ENCODE data around the gene LRP1-AS.
A peak's percentile ranks its signal among the peaks of the same experiment; 100 is the strongest.

Gene LRP1-AS

GRCh38 chr12:57099766-57100165 lies 47.7 kb downstream of the LRP1-AS start:
- TF ChIP-seq, protein P1, sequence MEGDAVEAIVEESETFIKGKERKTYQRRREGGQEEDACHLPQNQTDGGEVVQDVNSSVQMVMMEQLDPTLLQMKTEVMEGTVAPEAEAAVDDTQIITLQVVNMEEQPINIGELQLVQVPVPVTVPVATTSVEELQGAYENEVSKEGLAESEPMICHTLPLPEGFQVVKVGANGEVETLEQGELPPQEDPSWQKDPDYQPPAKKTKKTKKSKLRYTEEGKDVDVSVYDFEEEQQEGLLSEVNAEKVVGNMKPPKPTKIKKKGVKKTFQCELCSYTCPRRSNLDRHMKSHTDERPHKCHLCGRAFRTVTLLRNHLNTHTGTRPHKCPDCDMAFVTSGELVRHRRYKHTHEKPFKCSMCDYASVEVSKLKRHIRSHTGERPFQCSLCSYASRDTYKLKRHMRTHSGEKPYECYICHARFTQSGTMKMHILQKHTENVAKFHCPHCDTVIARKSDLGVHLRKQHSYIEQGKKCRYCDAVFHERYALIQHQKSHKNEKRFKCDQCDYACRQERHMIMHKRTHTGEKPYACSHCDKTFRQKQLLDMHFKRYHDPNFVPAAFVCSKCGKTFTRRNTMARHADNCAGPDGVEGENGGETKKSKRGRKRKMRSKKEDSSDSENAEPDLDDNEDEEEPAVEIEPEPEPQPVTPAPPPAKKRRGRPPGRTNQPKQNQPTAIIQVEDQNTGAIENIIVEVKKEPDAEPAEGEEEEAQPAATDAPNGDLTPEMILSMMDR (conservative IDR thresholded peaks at IDR 0.05), result no peak
- no peak overlapping the region for H3K27ac ChIP-seq

GRCh38 chr12:57099047-57099714 lies 48.2 kb downstream of the LRP1-AS start:
- TF ChIP-seq, protein P1 (conservative IDR thresholded peaks at IDR 0.05), result no peak
- H3K27ac ChIP-seq, result no peak overlapping the region

DNA sequence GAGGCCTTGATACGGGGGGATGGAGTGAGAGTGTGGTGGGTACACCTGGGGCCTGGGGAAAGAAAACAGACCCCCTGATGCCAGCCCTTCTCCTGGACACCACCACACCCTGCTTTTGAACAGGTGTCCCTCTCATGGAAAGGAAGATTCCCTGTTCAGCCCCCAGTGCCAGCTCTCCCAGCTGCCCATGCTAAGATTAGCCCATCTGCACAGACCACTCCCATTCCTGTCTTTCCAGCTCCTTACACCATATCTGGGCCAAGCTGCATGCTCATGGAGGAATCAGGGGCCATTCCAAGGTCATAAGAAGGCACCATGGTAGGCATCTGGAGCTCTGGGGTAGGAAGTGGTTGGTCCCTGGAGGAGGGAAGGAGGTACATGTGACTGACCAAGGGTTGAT lies 48.9 kb downstream of the LRP1-AS start:
- TF ChIP-seq, protein P1 (conservative IDR thresholded peaks at IDR 0.05), result no peak
- H3K27ac ChIP-seq, result no peak overlapping the region

GRCh38 chr12:57097554-57097835 lies 49.9 kb downstream of the LRP1-AS start:
- no peak overlapping the region for H3K27ac ChIP-seq
- TF ChIP-seq, protein P1 (conservative IDR thresholded peaks at IDR 0.05), result no peak

GRCh38 chr12:57096748-57097553 lies 50.5 kb downstream of the LRP1-AS start:
- TF ChIP-seq, protein P1 (conservative IDR thresholded peaks at IDR 0.05), result no peak
- H3K27ac ChIP-seq, result no peak overlapping the region

DNA sequence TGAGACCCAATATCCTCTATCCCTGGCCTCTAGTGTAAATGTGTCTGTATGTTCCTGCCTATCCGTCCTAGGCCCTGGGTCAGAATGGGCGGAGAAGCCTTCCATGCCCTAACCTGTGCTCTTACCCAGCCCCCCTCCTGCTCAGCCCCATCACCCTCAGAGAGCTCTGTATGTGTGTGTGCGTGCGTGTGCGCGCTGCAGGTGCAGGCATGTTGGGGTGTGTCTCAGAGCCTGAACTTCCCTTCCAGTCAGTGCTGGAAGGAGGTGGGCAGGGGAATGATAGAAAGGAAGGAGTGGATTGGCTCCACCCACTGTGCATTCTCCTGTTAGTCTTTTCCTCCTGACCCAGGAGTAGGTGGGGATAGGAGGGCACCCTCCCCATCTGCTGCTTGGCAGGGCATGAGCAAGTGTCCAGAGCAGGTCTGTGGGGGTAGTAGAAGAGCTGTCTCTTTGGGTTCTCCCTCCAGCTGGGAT lies 51.3 kb downstream of the LRP1-AS start:
- TF ChIP-seq, protein P1 (conservative IDR thresholded peaks at IDR 0.05), result no peak

DNA sequence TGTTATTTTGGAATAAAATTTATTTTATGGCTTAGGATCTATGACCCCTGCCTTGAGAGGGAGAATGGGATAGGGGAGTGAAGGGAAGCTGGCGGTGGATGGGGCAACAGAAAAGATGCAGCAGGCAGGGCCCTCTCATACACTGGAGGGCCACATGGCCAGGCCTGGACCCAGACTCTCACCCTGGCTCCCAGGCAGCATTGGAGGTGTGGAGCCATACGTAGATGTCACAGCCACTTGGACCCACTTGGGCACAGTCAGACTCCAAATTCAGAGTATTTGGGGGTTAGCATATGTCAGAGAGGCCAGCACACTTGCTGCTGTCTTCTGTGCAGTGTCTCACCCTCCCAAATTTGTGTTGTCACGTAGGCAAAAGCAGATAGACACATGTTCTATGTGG lies 52.0 kb downstream of the LRP1-AS start:
- TF ChIP-seq, protein P1 (conservative IDR thresholded peaks at IDR 0.05), result no peak
- peak overlapping the region; percentile 15; the same call in 1 of the 2 replicates for H3K27ac ChIP-seq

More for the DNA sequence above, 51.3 kb downstream of the LRP1-AS start:
- H3K27ac ChIP-seq, result no peak overlapping the region

All from VCaP (cell line).